ENCODE results near the gene NOVA2. TPM values are rescaled to one million over a fixed set of nuclear protein-coding genes. Genes with fewer than 3 reads are reported as not detected.

The NOVA2 gene, protein sequence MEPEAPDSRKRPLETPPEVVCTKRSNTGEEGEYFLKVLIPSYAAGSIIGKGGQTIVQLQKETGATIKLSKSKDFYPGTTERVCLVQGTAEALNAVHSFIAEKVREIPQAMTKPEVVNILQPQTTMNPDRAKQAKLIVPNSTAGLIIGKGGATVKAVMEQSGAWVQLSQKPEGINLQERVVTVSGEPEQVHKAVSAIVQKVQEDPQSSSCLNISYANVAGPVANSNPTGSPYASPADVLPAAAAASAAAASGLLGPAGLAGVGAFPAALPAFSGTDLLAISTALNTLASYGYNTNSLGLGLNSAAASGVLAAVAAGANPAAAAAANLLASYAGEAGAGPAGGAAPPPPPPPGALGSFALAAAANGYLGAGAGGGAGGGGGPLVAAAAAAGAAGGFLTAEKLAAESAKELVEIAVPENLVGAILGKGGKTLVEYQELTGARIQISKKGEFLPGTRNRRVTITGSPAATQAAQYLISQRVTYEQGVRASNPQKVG
- total RNA-seq (2021) (not detected in 2 replicates), Bru-seq, nascent RNA (percentile 2 among the genes with signal in this experiment), BruChase-seq, experiment 1, labeled RNA remaining after a 2-hour chase (percentile 5 among the genes with signal in this experiment), BruChase-seq, experiment 2, labeled RNA remaining after a 6-hour chase (not detected)
- long read RNA-seq = 0 reads

- ChIA-PET CTCF (no interaction called here), POLR2A (ENCODE audit: unreplicated experiment) (interaction anchor here (0.6 kb wide), 1 partner anchor 155 kb away, joined by 6 read pairs; no protein-coding TSS in a partner anchor)
- H3K9me3 ChIP-seq (ENCODE audit: insufficient read depth, low read depth) = no peaks in the 10 kb centered on the region
- no peaks in the 10 kb centered on the region for H3K36me3 ChIP-seq (ENCODE audit: low read depth)
- no peaks in the 10 kb centered on the region for H3K9me2 ChIP-seq (ENCODE audit: insufficient read depth)
- H2AFZ ChIP-seq = no peak within 1 kb of the TSS
- BruUV-seq (replicated peaks) = no TSS peak
- intact Hi-C loops (cut with micrococcal nuclease; ENCODE audit: unreplicated experiment) = no loop called here
- H4K20me1 ChIP-seq (ENCODE audit: insufficient read depth) = no peaks in the 10 kb centered on the region
- H3K4me3 ChIP-seq = no peak within 1 kb of the TSS; the same call in 1 of the 2 replicates
- DNase-seq = peak; percentile 39 to 56
- H3K79me2 ChIP-seq (ENCODE audit: low read depth) = no peaks in the 10 kb centered on the region
- H3K4me2 ChIP-seq = peak within 1 kb of the TSS; percentile 44; the same call in 1 of the 2 replicates
- TF ChIP-seq CTCF (conservative IDR thresholded peaks at IDR 0.05) (no peak), EZH2 (IDR thresholded peaks at IDR 0.05; ENCODE audit: low read depth) (no peak)
- H3K27me3 ChIP-seq (ENCODE audit: insufficient read depth, low read depth) = peaks cover 88% of the 10 kb centered on the region
- peaks cover 21% of the 10 kb centered on the region for H3F3A ChIP-seq (ENCODE audit: insufficient read depth, low read depth)
- H3K4me1 ChIP-seq (replicated peaks; ENCODE audit: insufficient read depth) = no peaks in the 10 kb centered on the region
- H3K27ac ChIP-seq = no peak within 1 kb of the TSS
Measured at GRCh38 chr19:45973553-45974338, at the start of gene NOVA2. Gene NOVA2, minus strand, starts transcription at chr19:45973865. Its CDS starts 514 bp downstream, at chr19:45973351.

DNA sequence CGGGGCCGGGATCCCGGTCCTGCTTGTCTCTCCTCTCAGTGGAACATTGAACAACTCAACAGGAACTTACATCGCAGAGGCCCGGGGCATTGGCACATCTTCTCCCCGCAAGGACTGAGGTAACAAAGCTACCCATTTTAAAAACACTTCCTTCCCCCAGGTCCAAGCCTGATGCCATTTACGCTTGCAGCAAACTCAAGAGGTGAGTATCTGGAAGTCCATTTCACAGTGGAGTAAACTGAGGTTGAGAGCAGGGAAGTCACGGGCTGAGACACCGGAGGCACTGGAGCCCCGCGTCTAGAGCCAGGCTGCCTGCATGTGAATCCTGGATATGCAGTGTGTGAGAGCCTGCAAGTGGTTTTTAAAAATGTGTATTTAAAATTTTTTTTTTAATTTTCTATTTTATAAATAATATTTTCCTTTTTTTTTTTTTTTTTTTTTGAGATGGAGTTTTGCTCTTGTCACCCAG, 49.7 kb upstream of the NOVA2 start:
- no peaks in the 10 kb centered on the region for H3K9me3 ChIP-seq (ENCODE audit: insufficient read depth, low read depth)
- H3K4me1 ChIP-seq (replicated peaks; ENCODE audit: insufficient read depth) = no peaks in the 10 kb centered on the region
- ChIA-PET POLR2A (ENCODE audit: unreplicated experiment) (no interaction called here), CTCF (no interaction called here)
- H3F3A ChIP-seq (ENCODE audit: insufficient read depth, low read depth) = peaks cover 22% of the 10 kb centered on the region; the same call in 1 of the 2 replicates
- no peaks in the 10 kb centered on the region for H3K36me3 ChIP-seq (ENCODE audit: low read depth)
- H3K27me3 ChIP-seq (ENCODE audit: insufficient read depth, low read depth) = no peaks in the 10 kb centered on the region
- no peak overlapping the region for H2AFZ ChIP-seq
- no peaks in the 10 kb centered on the region for H3K9me2 ChIP-seq (ENCODE audit: insufficient read depth)
- H4K20me1 ChIP-seq (ENCODE audit: insufficient read depth) = no peaks in the 10 kb centered on the region
- BruUV-seq (replicated peaks) = no TSS peak
- no peak overlapping the region for H3K4me2 ChIP-seq
- TF ChIP-seq EZH2 (IDR thresholded peaks at IDR 0.05; ENCODE audit: low read depth) (no peak), CTCF (conservative IDR thresholded peaks at IDR 0.05) (no peak)
- intact Hi-C loops (cut with micrococcal nuclease; ENCODE audit: unreplicated experiment) = no loop called here
- H3K27ac ChIP-seq = no peak overlapping the region
- no peak overlapping the region for H3K4me3 ChIP-seq
- no peak for DNase-seq
- H3K79me2 ChIP-seq (ENCODE audit: low read depth) = no peaks in the 10 kb centered on the region
